ENCODE measurements around the gene SLC14A1.
A peak's percentile ranks its signal among the peaks of the same experiment; 100 is the strongest.

Gene SLC14A1

GRCh38 chr18:45728336-45729010, 4.5 kb downstream of the SLC14A1 start:
- H3K9me3 Mint-ChIP-seq, result no peaks in the 10 kb centered on the region
- DNase-seq, result no peak
- H3K27me3 Mint-ChIP-seq, result no peaks in the 10 kb centered on the region
- no peaks in the 10 kb centered on the region for H3K36me3 Mint-ChIP-seq (ENCODE audit: insufficient read depth)
- no peak overlapping the region for H3K4me3 Mint-ChIP-seq
- no peak overlapping the region for H3K27ac Mint-ChIP-seq
- ATAC-seq (replicated peaks), result no peak
- no peaks in the 10 kb centered on the region for H3K4me1 Mint-ChIP-seq (ENCODE audit: low read depth in 2 of 2)

GRCh38 chr18:45730832-45731575, 7.0 kb downstream of the SLC14A1 start:
- no peak for DNase-seq
- ATAC-seq (replicated peaks), result no peak
- Mint-ChIP-seq H3K36me3 (ENCODE audit: insufficient read depth) (no peaks in the 10 kb centered on the region), H3K4me1 (ENCODE audit: low read depth in 2 of 2) (no peaks in the 10 kb centered on the region), H3K27me3 (no peaks in the 10 kb centered on the region), H3K9me3 (no peaks in the 10 kb centered on the region), H3K27ac (no peak overlapping the region), H3K4me3 (no peak overlapping the region)

GRCh38 chr18:45731716-45732115, 7.7 kb downstream of the SLC14A1 start:
- no peak for DNase-seq
- H3K4me1 Mint-ChIP-seq (ENCODE audit: low read depth in 2 of 2), result no peaks in the 10 kb centered on the region
- no peak overlapping the region for H3K4me3 Mint-ChIP-seq
- no peaks in the 10 kb centered on the region for H3K27me3 Mint-ChIP-seq
- ATAC-seq (replicated peaks), result no peak
- H3K9me3 Mint-ChIP-seq, result no peaks in the 10 kb centered on the region
- H3K36me3 Mint-ChIP-seq (ENCODE audit: insufficient read depth), result no peaks in the 10 kb centered on the region
- H3K27ac Mint-ChIP-seq, result no peak overlapping the region

- DNase-seq (no peak), ATAC-seq (replicated peaks) (no peak)
- Mint-ChIP-seq H3K36me3 (ENCODE audit: insufficient read depth) (no peaks in the 10 kb centered on the region), H3K4me3 (no peak overlapping the region), H3K4me1 (ENCODE audit: low read depth in 2 of 2) (no peaks in the 10 kb centered on the region), H3K9me3 (no peaks in the 10 kb centered on the region), H3K27me3 (no peaks in the 10 kb centered on the region), H3K27ac (no peak overlapping the region)
Observed at GRCh38 chr18:45733535-45733934, 9.6 kb downstream of the SLC14A1 start.

GRCh38 chr18:45734505-45734904, 10.5 kb downstream of the SLC14A1 start:
- ATAC-seq (replicated peaks) (no peak), DNase-seq (no peak)
- Mint-ChIP-seq H3K9me3 (no peaks in the 10 kb centered on the region), H3K36me3 (ENCODE audit: insufficient read depth) (no peaks in the 10 kb centered on the region), H3K4me3 (no peak overlapping the region), H3K4me1 (ENCODE audit: low read depth in 2 of 2) (no peaks in the 10 kb centered on the region), H3K27me3 (no peaks in the 10 kb centered on the region), H3K27ac (no peak overlapping the region)

- H3K27ac Mint-ChIP-seq, result no peak overlapping the region
- H3K36me3 Mint-ChIP-seq (ENCODE audit: insufficient read depth), result no peaks in the 10 kb centered on the region
Observed at GRCh38 chr18:45734944-45735343, 11.0 kb downstream of the SLC14A1 start.

GRCh38 chr18:45738660-45739059, 14.7 kb downstream of the SLC14A1 start:
- Mint-ChIP-seq H3K27me3 (no peaks in the 10 kb centered on the region), H3K36me3 (ENCODE audit: insufficient read depth) (no peaks in the 10 kb centered on the region), H3K9me3 (no peaks in the 10 kb centered on the region), H3K27ac (no peak overlapping the region), H3K4me3 (no peak overlapping the region), H3K4me1 (ENCODE audit: low read depth in 2 of 2) (no peaks in the 10 kb centered on the region)
- DNase-seq (no peak), ATAC-seq (replicated peaks) (no peak)

More at GRCh38 chr18:45734944-45735343, 11.0 kb downstream of the SLC14A1 start:
- H3K9me3 Mint-ChIP-seq, result no peaks in the 10 kb centered on the region
- H3K27me3 Mint-ChIP-seq, result no peaks in the 10 kb centered on the region
- no peak for DNase-seq
- ATAC-seq (replicated peaks), result no peak
- no peaks in the 10 kb centered on the region for H3K4me1 Mint-ChIP-seq (ENCODE audit: low read depth in 2 of 2)
- H3K4me3 Mint-ChIP-seq, result no peak overlapping the region

- DNase-seq (no peak), ATAC-seq (replicated peaks) (no peak)
- no peak overlapping the region for H3K27ac Mint-ChIP-seq
- H3K27me3 Mint-ChIP-seq, result no peaks in the 10 kb centered on the region
- H3K36me3 Mint-ChIP-seq (ENCODE audit: insufficient read depth), result no peaks in the 10 kb centered on the region
- no peaks in the 10 kb centered on the region for H3K4me1 Mint-ChIP-seq (ENCODE audit: low read depth in 2 of 2)
- no peaks in the 10 kb centered on the region for H3K9me3 Mint-ChIP-seq
- no peak overlapping the region for H3K4me3 Mint-ChIP-seq
Observed at GRCh38 chr18:45739268-45739667, 15.3 kb downstream of the SLC14A1 start.

- no peak overlapping the region for H3K27ac Mint-ChIP-seq
- no peaks in the 10 kb centered on the region for H3K36me3 Mint-ChIP-seq (ENCODE audit: insufficient read depth)
- no peaks in the 10 kb centered on the region for H3K27me3 Mint-ChIP-seq
- ATAC-seq (replicated peaks) (no peak), DNase-seq (no peak)
- H3K4me1 Mint-ChIP-seq (ENCODE audit: low read depth in 2 of 2), result no peaks in the 10 kb centered on the region
- H3K4me3 Mint-ChIP-seq, result no peak overlapping the region
- H3K9me3 Mint-ChIP-seq, result no peaks in the 10 kb centered on the region
Observed at GRCh38 chr18:45739848-45740247, 15.9 kb downstream of the SLC14A1 start.

- DNase-seq (no peak), ATAC-seq (replicated peaks) (no peak)
- H3K4me3 Mint-ChIP-seq, result no peak overlapping the region
- H3K9me3 Mint-ChIP-seq, result no peaks in the 10 kb centered on the region
- no peak overlapping the region for H3K27ac Mint-ChIP-seq
- H3K4me1 Mint-ChIP-seq (ENCODE audit: low read depth in 2 of 2), result no peaks in the 10 kb centered on the region
- H3K27me3 Mint-ChIP-seq, result no peaks in the 10 kb centered on the region
- no peaks in the 10 kb centered on the region for H3K36me3 Mint-ChIP-seq (ENCODE audit: insufficient read depth)
Observed at GRCh38 chr18:45741056-45741455, 17.1 kb downstream of the SLC14A1 start.

- peak overlapping the region in 1 of 2 donors; percentile 20 for H3K27ac Mint-ChIP-seq
- no peaks in the 10 kb centered on the region for H3K4me1 Mint-ChIP-seq (ENCODE audit: low read depth in 2 of 2)
- H3K27me3 Mint-ChIP-seq, result no peaks in the 10 kb centered on the region
- no peak overlapping the region for H3K4me3 Mint-ChIP-seq
- H3K9me3 Mint-ChIP-seq, result no peaks in the 10 kb centered on the region
- peaks cover 2% of the 10 kb centered on the region for H3K36me3 Mint-ChIP-seq (ENCODE audit: insufficient read depth)
- ATAC-seq (replicated peaks), result no peak
- no peak for DNase-seq
Observed at GRCh38 chr18:45745817-45746461, 22.0 kb downstream of the SLC14A1 start.

GRCh38 chr18:45748501-45748900, 24.5 kb downstream of the SLC14A1 start:
- Mint-ChIP-seq H3K4me1 (ENCODE audit: low read depth in 2 of 2) (no peaks in the 10 kb centered on the region), H3K4me3 (no peak overlapping the region), H3K36me3 (ENCODE audit: insufficient read depth) (peaks cover 2% of the 10 kb centered on the region), H3K27me3 (no peaks in the 10 kb centered on the region), H3K9me3 (no peaks in the 10 kb centered on the region), H3K27ac (no peak overlapping the region)
- ATAC-seq (replicated peaks), result no peak
- no peak for DNase-seq

GRCh38 chr18:45749918-45750689, 26.1 kb downstream of the SLC14A1 start:
- peaks cover 2% of the 10 kb centered on the region for H3K36me3 Mint-ChIP-seq (ENCODE audit: insufficient read depth)
- DNase-seq (no peak), ATAC-seq (replicated peaks) (no peak)
- H3K4me1 Mint-ChIP-seq (ENCODE audit: low read depth in 2 of 2), result peaks cover 0 to 6% of the 10 kb centered on the region in 2 donors
- H3K27ac Mint-ChIP-seq, result no peak overlapping the region
- H3K9me3 Mint-ChIP-seq, result no peaks in the 10 kb centered on the region
- H3K4me3 Mint-ChIP-seq, result no peak overlapping the region
- H3K27me3 Mint-ChIP-seq, result peaks cover 0 to 14% of the 10 kb centered on the region in 2 donors
